Ascending aorta (tissue), 2 donors: ENCODE measurements around the gene ERMN. TPM values are rescaled to one million over a fixed set of nuclear protein-coding genes. Genes with fewer than 3 reads are reported as not detected.
"Not testable (repeated sequence)": the region's sequence is repeated elsewhere in the genome, so short reads cannot be mapped to it uniquely, and the experiment has no call there.

ENCODE experiments used
- DNase-seq, 2 donors: peaks; one replicate each; pipeline ENCODE4 v3.0.0-alpha.2; 2019; ENCODE audit warnings: low spot score in 2 of 2
- H3K27ac ChIP-seq, 2 donors: fragments of 200-600 bp; sonication (generic); one replicate each; pipeline ENCODE4 v1.5.1; 2016 to 2017; ENCODE audit warnings: mild to moderate bottlenecking in 1 of 2
- H3K27me3 ChIP-seq: fragments of 200-600 bp; sonication (generic); one replicate; pipeline ENCODE4 v1.5.1; 2017
- H3K36me3 ChIP-seq, 2 donors: fragments of 200-600 bp; sonication (generic); one replicate each; pipeline ENCODE4 v1.5.1; 2016
- H3K4me1 ChIP-seq, 2 donors: fragments of 200-600 bp; sonication (generic); one replicate each; pipeline ENCODE4 v1.5.1; 2016 to 2017; ENCODE audit warnings: mild to moderate bottlenecking in 1 of 2
- H3K4me3 ChIP-seq, 2 donors: fragments of 200-600 bp; sonication (generic); one replicate each; pipeline ENCODE4 v1.5.1; 2016 to 2017; ENCODE audit warnings: mild to moderate bottlenecking in 1 of 2
- H3K9me3 ChIP-seq, 2 donors: fragments of 200-600 bp; sonication (generic); one replicate each; pipeline ENCODE4 v1.5.1; 2016
- CTCF ChIP-seq, 3 experiments: fragments of 200-600 bp in 2 of 3; fragments of 450-650 bp in 1 of 3; sonication (generic) in 2 of 3; IDR thresholded peaks; one replicate each; pipeline ENCODE4 v1.5.1; 2016 to 2019; ENCODE audit warnings: antibody characterized with exemption in 3 of 3, mild to moderate bottlenecking in 1 of 3, moderate library complexity in 1 of 3
- intact Hi-C: fragments of 100-400 bp; cut with DNase I; formaldehyde crosslinking; loops from one replicate; pipeline ENCODE4 v1.15.1; 2023
- total RNA-seq: library from RNA; depleted of rRNA; stranded (reverse); fragments of >200 nt; gene quantifications from one replicate; pipeline ENCODE4 v1.1.0, GENCODE V29; 2016

Gene ERMN
- total RNA-seq, 1 donor from 2014 or later = not detected

- intact Hi-C loops = no loop called here
- Histone ChIP-seq H3K4me1 (no peaks in the 10 kb centered on the region), H3K27ac (no peak overlapping the region), H3K9me3 (no peaks in the 10 kb centered on the region), H3K36me3 (no peaks in the 10 kb centered on the region), H3K4me3 (no peak overlapping the region), H3K27me3 (no peaks in the 10 kb centered on the region)
- DNase-seq = no peak
- no peak for TF ChIP-seq CTCF (IDR thresholded peaks at IDR 0.05)
Measured at GRCh38 chr2:157291018-157291417, 34.6 kb downstream of the ERMN start.

- Histone ChIP-seq H3K27ac (no peak overlapping the region), H3K4me3 (no peak overlapping the region), H3K27me3 (no peaks in the 10 kb centered on the region), H3K36me3 (no peaks in the 10 kb centered on the region), H3K9me3 (no peaks in the 10 kb centered on the region), H3K4me1 (no peaks in the 10 kb centered on the region)
- DNase-seq = no peak
- TF ChIP-seq CTCF (IDR thresholded peaks at IDR 0.05) = no peak
- intact Hi-C loops = no loop called here
Measured at GRCh38 chr2:157290525-157290924, 35.1 kb downstream of the ERMN start.

GRCh38 chr2:157287160-157287559, 38.5 kb downstream of the ERMN start:
- Histone ChIP-seq H3K4me3 (no peak overlapping the region), H3K27me3 (no peaks in the 10 kb centered on the region), H3K9me3 (no peaks in the 10 kb centered on the region), H3K27ac (no peak overlapping the region), H3K36me3 (no peaks in the 10 kb centered on the region), H3K4me1 (no peaks in the 10 kb centered on the region)
- no peak for TF ChIP-seq CTCF (IDR thresholded peaks at IDR 0.05)
- intact Hi-C loops = no loop called here
- DNase-seq = no peak

- Histone ChIP-seq H3K27ac (no peak overlapping the region), H3K4me3 (no peak overlapping the region), H3K36me3 (no peaks in the 10 kb centered on the region), H3K4me1 (no peaks in the 10 kb centered on the region), H3K27me3 (no peaks in the 10 kb centered on the region), H3K9me3 (no peaks in the 10 kb centered on the region)
- TF ChIP-seq CTCF (IDR thresholded peaks at IDR 0.05) = no peak
- intact Hi-C loops = no loop called here
- no peak for DNase-seq
Measured at GRCh38 chr2:157283468-157283867, 42.2 kb downstream of the ERMN start.

GRCh38 chr2:157281316-157281715, 44.3 kb downstream of the ERMN start:
- no peak for TF ChIP-seq CTCF (IDR thresholded peaks at IDR 0.05)
- Histone ChIP-seq H3K4me1 (no peaks in the 10 kb centered on the region), H3K9me3 (no peaks in the 10 kb centered on the region), H3K27ac (no peak overlapping the region), H3K4me3 (no peak overlapping the region), H3K36me3 (no peaks in the 10 kb centered on the region), H3K27me3 (no peaks in the 10 kb centered on the region)
- no peak for DNase-seq
- intact Hi-C loops = no loop called here

GRCh38 chr2:157279311-157279710, 46.3 kb downstream of the ERMN start:
- intact Hi-C loops = not testable (repeated sequence)

More at GRCh38 chr2:157279311-157279710, 46.3 kb downstream of the ERMN start:
- not testable (repeated sequence) for H3K4me1 ChIP-seq, H3K27ac ChIP-seq, H3K9me3 ChIP-seq, DNase-seq, H3K27me3 ChIP-seq, H3K4me3 ChIP-seq, H3K36me3 ChIP-seq
